Left cardiac atrium (tissue), 4 donors: Measurements from ENCODE around the gene ZNF445. TPM values are rescaled to one million over a fixed set of nuclear protein-coding genes. Genes with fewer than 3 reads are reported as not detected.
"Not testable (repeated sequence)": the region's sequence is repeated elsewhere in the genome, so short reads cannot be mapped to it uniquely, and the experiment has no call there.

Experiments
- ATAC-seq, 2 donors: fragments of 200-7000 bp; cut with Tn5 transposase; one replicate each; pipeline ENCODE4 v1.9.1; 2020; ENCODE audit warnings: mild to moderate bottlenecking in 2 of 2, moderate library complexity in 2 of 2
- DNase-seq: peaks from one replicate; pipeline ENCODE4 v3.0.0-alpha.2; 2020
- intact Hi-C, 2 donors: fragments of 100-400 bp; cut with DNase I; formaldehyde crosslinking; loops; one replicate each; pipeline versions ENCODE4 v1.14.1 to v1.15.1; 2022 to 2023
- total RNA-seq, 2 donors: library from RNA; stranded (reverse); fragmentation: NEBNext Ultra II Directional; extraction: Animal tissue kit (Norgen Biotek cat#: 25700); gene quantifications; one replicate each; pipeline ENCODE4 v1.2.1, GENCODE V29; 2021
- donor health status: DM: no; HTN: yes; CAD: no.
- donor health status: DM: no; HTN: yes; CAD: no; lungs with severe emphysema.
- donor health status: DM: yes; HTN: yes; CAD: no.
- donor health status: Dilated cardiomyopathy.

ZNF445 gene
- total RNA-seq, 2 donors from 2014 or later: 11.1 to 13.5 TPM

DNA sequence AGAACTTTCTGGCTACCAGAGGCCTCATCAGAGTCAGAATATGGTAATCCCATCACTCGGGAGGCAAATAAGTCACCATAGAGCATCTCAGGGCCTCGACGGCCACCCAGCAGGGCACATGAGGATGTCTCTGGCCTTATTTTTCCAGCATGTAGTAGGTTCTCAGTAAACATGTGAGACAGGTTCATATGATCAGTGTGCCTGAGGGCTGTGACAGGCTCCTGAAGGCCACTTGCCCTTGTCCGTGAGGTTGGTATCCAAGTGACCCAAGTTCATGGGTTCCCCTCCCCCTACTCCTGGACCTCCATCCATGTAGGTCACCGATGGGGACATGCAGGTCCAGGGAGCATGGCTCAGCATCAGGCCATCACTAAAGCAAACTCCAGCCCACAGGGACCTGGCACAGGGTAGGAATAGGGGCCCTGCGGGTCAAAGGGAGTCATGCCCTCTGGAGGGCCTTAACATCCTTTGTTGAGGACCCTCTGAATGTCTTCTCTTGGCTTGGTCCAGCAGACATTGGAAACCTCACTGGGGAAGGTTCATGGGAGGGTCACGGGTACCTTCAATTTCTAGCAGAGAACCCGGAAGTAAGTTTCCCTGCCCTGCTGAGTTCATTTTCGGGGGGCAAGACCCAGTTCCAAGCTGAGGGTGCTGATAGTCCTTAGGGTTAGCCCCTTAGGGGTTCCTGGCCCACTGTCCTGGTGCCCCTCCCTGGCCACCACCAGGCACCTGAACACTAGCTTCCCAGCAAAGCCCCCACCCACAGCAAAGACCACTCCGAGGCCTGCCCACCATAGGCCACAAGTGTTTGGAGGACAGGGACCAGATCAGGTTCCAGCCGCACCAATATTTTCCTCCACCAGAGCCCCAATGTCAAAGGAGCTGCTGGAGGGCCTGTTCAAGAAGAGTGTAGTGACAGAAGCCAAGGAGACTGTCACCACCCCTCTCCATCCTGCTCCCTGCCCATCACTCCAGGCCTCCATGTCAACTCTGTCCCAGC is 61.1 kb downstream of the ZNF445 start:
- intact Hi-C loops: no loop called here
- no peak for DNase-seq

DNA sequence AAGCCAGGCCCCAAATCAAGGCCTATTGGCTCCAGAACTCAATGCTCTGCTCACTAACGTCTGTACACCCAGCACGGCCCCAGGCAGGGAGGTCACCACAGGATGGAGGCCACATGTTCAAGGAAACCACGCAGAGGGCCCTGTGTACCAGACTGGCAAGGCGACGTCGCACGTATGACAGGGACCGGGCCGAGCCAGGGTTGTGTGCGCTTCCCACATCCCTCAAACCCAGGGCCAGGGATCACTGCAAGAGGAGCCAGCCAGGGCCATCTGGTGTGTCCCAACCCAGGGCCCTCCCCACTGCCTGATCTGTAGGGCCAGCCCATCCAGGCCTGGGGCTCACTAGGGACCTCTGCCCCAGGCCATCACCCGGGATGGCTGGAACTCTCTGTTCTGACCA is 62.0 kb downstream of the ZNF445 start:
- intact Hi-C loops: no loop called here
- DNase-seq: no peak
- ATAC-seq: no peak

More for the DNA sequence above, 61.1 kb downstream of the ZNF445 start:
- no peak for ATAC-seq

DNA sequence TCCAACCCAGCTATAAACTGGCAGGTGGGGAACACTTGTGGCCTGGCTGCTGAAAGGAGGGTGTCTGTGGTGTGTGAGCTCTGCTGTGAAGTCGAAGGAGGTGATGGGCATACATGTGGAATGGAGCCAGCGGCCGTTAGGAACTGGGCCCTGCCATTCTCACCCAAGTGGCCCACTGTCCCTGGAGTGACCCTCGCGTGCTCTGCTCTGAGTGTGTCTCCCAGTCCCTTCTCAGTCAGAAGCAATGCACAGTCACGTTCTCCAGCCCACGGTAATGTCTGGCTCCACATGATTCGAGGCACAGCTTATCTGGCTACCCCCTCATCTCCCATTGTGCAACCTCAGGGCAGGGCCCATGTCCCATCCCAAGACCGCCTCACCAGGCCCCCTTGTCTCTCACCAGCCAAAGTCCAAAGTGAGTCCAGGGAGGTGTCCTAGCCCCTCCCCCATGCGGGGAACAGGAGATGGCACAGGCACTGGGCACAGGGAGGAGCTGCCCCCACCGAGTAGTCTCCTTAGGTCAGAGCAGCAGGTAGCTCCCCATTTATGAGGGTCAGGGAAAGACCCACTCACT is 62.9 kb downstream of the ZNF445 start:
- DNase-seq (no peak), ATAC-seq (no peak)

GRCh38 chr3:44412365-44412764 is 65.1 kb downstream of the ZNF445 start:
- DNase-seq (no peak), ATAC-seq (no peak)
- intact Hi-C loops: no loop called here

More for the DNA sequence above, 62.9 kb downstream of the ZNF445 start:
- intact Hi-C loops: no loop called here

DNA sequence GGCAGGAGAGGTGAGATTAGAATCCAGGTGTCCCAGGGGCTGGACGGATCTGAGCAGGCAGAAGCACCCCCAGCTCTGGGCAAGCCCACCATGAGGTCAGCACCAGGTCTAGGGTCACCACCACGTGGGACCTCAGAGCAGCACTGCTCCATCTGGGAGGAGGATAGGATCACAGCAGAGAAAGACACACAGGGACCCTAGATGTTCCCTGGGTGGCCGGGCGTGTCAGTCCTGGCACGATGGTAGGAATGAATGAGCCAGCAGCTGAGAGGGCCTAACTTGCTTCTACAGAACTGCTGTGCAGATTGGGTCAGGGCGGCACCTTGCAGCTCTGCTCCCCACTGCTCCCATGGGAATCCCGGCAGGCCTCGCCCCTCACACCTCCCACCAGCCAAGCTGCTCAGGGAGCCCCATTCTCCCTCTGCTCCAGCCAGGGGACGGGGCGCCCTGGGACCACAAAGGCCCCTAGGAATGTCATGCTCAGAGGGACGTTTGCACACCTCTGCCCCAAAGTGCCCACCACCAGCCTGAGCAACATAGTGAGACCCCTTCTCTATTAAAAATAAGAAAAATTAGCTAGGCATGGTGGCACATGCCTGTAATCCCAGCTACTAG is 66.3 kb downstream of the ZNF445 start:
- DNase-seq (no peak), ATAC-seq (peak in 1 of 2 donors; percentile 12)
- intact Hi-C loops: no loop called here

DNA sequence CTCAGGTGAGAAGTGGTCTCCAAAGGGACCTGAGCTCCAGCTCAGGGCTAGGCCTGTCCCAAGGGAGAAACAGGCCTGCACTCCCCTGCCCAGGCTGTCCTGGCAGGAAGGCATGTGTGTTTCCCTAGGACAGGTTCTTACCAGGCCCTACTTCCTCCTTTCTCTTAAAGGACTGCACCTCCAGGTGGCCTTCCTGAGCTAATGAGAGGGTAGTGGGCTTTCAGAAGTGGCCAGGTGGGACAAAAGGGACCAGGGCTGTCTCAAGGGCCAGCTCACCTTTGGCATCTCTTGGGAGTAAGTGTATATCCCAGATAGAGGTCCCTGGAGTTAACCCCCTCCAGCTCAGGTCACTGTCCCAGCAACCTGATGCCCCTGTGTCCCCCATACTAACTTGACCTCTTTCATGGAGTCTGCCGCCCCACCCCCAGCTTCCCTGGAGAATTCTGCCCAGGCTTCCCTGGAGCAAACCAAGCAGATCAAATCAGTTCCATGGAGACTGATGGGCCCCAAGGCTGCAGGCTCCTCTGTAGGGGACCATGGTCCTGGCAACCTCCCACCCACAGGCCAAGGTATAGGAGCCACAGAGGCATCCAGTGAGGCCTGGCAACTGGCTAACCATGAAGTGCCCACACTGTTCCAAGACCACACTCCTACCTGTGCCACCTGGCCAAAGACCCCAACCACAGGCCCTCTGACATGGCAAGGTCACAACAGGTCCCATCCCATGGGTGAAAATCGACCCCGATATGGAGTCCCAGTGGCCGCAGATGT is 67.6 kb downstream of the ZNF445 start:
- intact Hi-C loops: no loop called here
- ATAC-seq (no peak), DNase-seq (no peak)

- intact Hi-C loops: loop anchor here in 1 of 2 donors (5.0 kb wide), 1 partner anchor 45 kb away; no protein-coding TSS in a partner anchor
- ATAC-seq (peak; percentile 62 to 67), DNase-seq (no peak)
Measured at GRCh38 chr3:44402548-44402947, 74.9 kb downstream of the ZNF445 start.

GRCh38 chr3:44400771-44401170 is 76.7 kb downstream of the ZNF445 start:
- no peak for ATAC-seq
- intact Hi-C loops: loop anchor here in 1 of 2 donors (5.0 kb wide), 1 partner anchor 43 kb away; no protein-coding TSS in a partner anchor
- no peak for DNase-seq

DNA sequence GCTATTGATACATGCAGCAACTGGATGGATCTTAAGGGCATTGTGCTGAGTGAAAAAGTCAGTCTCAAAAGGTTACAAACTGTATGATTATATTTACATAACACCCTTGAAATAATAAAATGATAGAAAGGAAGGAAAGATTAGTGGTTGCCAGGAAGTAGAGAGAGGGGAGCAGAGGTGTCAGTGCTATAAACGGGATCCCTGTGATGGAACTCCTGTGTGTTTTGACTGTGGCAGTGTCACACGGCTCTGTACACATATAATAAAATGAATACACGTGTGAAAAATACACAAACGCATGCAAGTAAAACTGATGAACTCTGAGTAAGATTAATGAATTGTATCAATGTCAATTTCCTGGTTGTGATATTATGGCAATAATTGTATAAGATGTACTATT is 78.6 kb downstream of the ZNF445 start:
- intact Hi-C loops: no loop called here
- no peak for DNase-seq
- no peak for ATAC-seq

DNA sequence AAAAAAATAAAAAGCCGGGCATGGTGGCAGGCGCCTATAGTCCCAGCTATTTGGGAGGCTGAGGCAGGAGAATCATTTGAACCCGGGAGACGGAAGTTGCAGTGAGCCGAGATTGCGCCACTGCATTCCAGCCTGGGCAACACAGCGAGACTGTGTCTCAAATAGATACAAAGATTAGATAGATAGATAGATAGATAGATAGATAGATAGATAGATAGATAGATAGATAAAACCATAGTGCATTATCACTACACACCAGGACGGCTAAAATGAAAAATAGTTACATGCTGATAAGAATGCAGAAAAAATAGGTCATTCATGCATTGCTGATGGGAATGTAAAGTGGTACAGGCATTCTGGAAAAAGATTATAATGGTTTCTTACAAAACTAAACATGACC is 79.2 kb downstream of the ZNF445 start:
- DNase-seq, intact Hi-C loops, ATAC-seq: not testable (repeated sequence)

- intact Hi-C loops: no loop called here
- ATAC-seq: no peak
- no peak for DNase-seq
Measured at GRCh38 chr3:44396200-44397171, 81.0 kb downstream of the ZNF445 start.

DNA sequence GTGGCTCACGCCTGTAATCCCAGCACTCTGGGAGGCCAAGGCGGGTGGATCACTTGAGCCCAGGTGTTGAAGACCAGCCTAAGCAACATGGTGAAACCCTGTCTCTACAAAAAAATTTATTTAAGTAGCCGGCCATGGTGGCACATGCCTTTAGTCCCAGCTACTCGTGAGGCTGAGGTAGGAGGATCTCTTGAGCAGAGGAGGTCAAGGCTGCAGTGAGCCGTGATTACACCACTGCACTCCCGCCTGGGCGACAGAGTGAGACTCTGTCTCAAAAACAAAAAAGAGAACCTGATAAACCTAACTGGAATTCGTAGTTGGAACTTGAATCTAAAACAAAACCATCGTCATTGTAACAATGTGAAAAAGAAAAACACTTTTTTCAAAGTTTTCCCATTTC is 81.8 kb downstream of the ZNF445 start:
- no peak for DNase-seq
- intact Hi-C loops: no loop called here
- ATAC-seq: no peak

- intact Hi-C loops: no loop called here
- DNase-seq: no peak
- ATAC-seq: no peak
Measured at GRCh38 chr3:44392489-44392888, 85.0 kb downstream of the ZNF445 start.

DNA sequence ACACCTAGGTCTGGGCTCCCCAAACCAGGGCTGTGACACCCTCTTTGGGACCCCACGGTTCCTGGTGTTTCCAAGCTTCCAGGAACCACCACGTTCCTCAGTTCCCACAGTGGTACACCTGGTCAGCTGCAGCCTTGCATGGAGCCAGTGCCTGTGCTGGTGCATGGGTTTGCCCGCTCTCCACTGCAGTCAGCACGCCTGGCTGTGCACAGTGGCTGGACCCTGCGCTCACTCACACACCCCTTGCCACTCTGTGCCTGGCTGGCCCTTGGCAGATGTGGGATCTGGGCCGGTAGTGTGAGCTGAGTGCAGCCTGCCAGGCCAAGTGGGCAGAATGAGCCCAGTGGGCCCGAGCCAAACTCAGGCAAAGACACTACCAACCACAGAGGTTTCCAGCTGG is 90.1 kb downstream of the ZNF445 start:
- no peak for ATAC-seq
- no peak for DNase-seq

More for the DNA sequence above, 90.1 kb downstream of the ZNF445 start:
- intact Hi-C loops: no loop called here
